ENCODE results near the gene SLC2A11.

Gene SLC2A11

GRCh38 chr22:23832226-23833016 lies 25.3 kb upstream of the SLC2A11 start:
- DNase-seq (ENCODE audit: low read depth in 2 of 2) = no peak

GRCh38 chr22:23833017-23833751 lies 24.5 kb upstream of the SLC2A11 start:
- no peak for DNase-seq (ENCODE audit: low read depth in 2 of 2)

GRCh38 chr22:23833911-23834317 lies 23.8 kb upstream of the SLC2A11 start:
- DNase-seq (ENCODE audit: low read depth in 2 of 2) = no peak

GRCh38 chr22:23834406-23834792 lies 23.3 kb upstream of the SLC2A11 start:
- no peak for DNase-seq (ENCODE audit: low read depth in 2 of 2)

- no peak for DNase-seq (ENCODE audit: low read depth in 2 of 2)
These were observed 22.7 kb upstream of the SLC2A11 start for GRCh38 chr22:23834793-23835483.

GRCh38 chr22:23835484-23836144 lies 22.1 kb upstream of the SLC2A11 start:
- DNase-seq (ENCODE audit: low read depth in 2 of 2) = no peak

GRCh38 chr22:23836281-23836680 lies 21.4 kb upstream of the SLC2A11 start:
- no peak for DNase-seq (ENCODE audit: low read depth in 2 of 2)

GRCh38 chr22:23836692-23837495 lies 20.8 kb upstream of the SLC2A11 start:
- DNase-seq (ENCODE audit: low read depth in 2 of 2) = no peak

- DNase-seq (ENCODE audit: low read depth in 2 of 2) = no peak
These were observed 20.2 kb upstream of the SLC2A11 start for GRCh38 chr22:23837496-23837859.

GRCh38 chr22:23837911-23838680 lies 19.6 kb upstream of the SLC2A11 start:
- no peak for DNase-seq (ENCODE audit: low read depth in 2 of 2)

- DNase-seq (ENCODE audit: low read depth in 2 of 2) = peak; percentile 90 to 92
These were observed 18.8 kb upstream of the SLC2A11 start, which contains the start of gene DERL3 for GRCh38 chr22:23838681-23839468. TSS of gene DERL3 (minus strand) at chr22:23839006. CDS start at chr22:23838987, 19 bp downstream.

- no peak for DNase-seq (ENCODE audit: low read depth in 2 of 2)
These were observed 17.6 kb upstream of the SLC2A11 start for GRCh38 chr22:23840026-23840425.

GRCh38 chr22:23841292-23841691 lies 16.4 kb upstream of the SLC2A11 start:
- no peak for DNase-seq (ENCODE audit: low read depth in 2 of 2)

- DNase-seq (ENCODE audit: low read depth in 2 of 2) = no peak
These were observed 15.8 kb upstream of the SLC2A11 start for GRCh38 chr22:23841736-23842445.

- DNase-seq (ENCODE audit: low read depth in 2 of 2) = no peak
These were observed 15.1 kb upstream of the SLC2A11 start for GRCh38 chr22:23842599-23842998.

- no peak for DNase-seq (ENCODE audit: low read depth in 2 of 2)
These were observed 12.9 kb upstream of the SLC2A11 start for GRCh38 chr22:23844739-23845202.

GRCh38 chr22:23845265-23846080 lies 12.2 kb upstream of the SLC2A11 start:
- no peak for DNase-seq (ENCODE audit: low read depth in 2 of 2)

- no peak for DNase-seq (ENCODE audit: low read depth in 2 of 2)
These were observed 11.6 kb upstream of the SLC2A11 start for GRCh38 chr22:23846081-23846469.
